GM18870 (cell line): ENCODE data around the gene GALNT16.

Experiments used
- ATAC-seq: cut with Tn5 transposase; IDR thresholded peaks from one replicate; pipeline ENCODE4 v1.9.1; 2021; ENCODE audit warnings: moderate library complexity; ENCODE audit not compliant: unreplicated experiment

GALNT16 gene

DNA sequence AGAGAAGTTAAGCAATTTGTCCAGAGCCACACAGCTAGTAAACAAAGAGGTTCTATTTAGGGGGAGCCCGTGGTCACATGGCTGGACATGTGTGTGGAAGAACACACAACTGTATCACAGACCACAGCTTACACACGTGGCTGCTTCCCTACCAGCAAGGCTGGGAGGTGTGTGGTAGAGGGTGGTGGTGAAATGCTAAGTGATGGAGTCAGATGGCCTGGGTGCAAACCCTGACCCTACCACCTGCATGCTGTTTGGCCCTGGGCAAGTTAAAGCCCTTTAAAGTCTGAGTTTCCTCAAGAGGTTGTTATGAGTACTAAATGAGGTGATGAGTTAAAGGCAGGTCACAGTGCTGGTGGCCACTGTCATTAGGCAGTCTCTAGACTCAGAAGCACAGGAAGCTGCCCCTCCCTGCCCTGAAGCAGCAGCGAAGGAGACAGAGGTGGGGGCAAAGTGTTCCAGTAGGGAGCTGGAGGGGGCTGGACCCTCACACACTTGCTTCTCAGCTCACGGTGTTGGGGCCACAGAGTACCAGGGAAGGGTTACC lies 73.9 kb downstream of the GALNT16 start:
- no peak for ATAC-seq

DNA sequence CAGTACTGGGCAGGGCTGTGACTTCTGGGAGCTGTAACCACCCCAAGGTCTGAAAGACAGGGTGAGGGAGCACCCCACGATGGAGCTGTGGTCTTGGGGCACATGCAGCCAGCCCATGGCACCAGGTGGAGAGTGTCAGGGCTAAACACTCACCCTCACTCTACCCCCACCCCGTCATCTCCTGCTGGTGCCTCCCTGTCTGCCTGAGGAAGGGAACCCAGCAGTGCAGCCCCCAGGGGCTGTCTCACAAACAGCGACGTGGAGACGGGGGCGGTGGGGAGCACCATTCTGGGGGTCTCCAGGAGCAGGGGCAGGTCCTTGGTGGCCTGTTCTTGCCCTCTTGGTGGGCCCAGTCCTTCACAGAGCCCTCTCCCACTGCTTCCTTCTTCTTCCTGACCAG lies 74.6 kb downstream of the GALNT16 start:
- ATAC-seq: no peak

DNA sequence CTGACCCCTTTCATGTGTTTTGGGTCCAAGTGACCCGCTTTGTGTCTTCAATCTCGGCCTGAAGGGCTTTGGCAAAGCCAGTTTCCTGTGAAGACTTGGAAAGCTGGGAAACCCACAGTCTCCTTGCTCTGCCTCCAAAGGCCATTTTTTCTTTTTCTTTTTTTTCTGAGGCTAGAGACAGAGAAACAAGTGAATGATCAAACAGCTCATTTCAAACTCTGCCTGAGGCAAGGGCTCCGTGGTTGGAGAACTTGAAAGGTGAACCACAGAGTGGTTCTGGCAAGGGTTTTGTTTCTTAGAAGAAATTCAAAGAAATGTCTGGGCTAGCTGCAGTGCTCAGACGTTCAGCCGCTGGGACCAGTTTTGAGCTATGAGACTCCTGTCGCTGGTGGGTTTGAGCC lies 75.4 kb downstream of the GALNT16 start:
- no peak for ATAC-seq

DNA sequence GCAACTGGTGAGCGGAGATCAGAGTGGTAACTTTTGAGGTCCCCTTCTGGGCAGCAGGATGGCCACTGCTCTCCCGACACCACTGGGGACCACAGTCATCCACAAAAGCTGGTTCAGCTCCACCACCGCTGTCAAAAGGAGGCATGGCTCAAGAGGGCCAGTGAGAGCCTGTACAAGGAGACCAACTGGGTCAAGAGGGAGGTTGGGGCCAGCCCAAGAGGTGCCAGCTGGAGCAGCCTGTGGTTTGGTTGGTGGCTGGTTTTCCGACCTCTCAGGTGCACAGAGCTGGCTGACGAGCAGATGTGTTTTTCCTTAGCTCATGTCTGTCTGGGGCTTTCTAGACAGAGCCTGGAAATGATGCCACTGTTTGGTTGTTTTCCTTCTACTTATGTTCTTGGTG lies 78.0 kb downstream of the GALNT16 start:
- no peak for ATAC-seq

DNA sequence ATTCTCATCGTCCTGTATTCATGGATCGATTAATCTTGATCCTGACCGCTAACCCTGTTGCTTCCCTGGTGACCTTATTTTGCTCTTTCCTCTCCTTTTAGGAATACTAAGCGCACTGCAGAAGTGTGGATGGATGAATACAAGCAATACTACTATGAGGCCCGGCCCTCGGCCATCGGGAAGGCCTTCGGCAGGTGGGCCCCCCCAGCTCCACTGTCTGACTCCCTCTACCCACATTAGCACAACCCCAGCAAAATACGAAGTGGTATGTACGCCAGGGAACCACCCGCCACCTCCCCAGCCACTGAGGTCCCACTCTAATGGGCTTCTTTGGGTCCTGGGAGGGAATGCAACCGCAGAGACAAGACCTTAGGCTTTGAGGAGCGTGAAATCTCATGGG lies 79.5 kb downstream of the GALNT16 start:
- no peak for ATAC-seq

DNA sequence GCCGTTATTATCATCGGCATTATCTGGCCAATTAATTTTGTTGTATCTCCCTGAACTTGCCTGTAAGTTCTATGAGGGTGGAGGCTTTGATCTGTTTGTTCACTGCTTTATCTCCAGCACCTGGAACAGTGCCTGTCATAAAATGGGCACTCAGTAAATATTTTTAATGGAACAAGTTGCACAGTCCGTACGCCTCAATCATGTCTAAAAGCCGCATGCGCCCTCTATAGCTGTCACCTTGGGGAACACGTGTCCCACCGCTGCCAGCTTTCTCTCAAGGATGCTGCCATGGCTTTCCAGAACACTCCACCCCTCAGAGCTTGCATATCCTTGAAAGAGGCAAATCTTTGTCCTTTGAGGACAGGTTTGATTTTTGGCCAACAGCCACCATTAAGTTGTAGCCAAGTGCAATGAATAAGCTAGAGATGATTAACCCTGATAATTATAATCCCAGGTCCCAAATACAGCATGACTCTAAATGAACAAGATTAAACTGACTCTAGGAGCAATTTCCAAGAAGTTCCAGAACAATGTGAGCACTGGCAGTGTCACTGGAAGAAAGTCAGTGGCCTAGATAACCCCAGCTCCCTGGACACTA lies 83.1 kb downstream of the GALNT16 start:
- ATAC-seq: no peak

DNA sequence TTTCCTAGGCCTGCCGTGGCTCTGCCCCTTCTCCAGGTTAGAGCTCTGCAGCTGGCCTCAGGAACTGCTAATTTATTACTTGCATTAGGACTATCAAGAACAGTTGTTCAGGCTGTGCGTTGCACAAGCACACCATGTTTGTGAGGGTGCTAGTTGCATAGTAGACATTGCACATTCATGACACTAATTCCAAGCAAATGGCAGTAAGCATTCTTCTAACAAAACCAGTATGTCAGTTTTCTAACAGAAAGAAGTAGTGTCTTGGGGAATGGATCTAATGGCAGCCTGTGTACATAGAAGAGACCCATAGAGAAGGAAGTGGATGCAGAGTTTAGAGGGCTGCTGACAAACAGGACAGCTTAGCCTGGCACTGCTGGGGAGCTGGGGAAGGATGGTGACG lies 84.2 kb downstream of the GALNT16 start:
- ATAC-seq: no peak

DNA sequence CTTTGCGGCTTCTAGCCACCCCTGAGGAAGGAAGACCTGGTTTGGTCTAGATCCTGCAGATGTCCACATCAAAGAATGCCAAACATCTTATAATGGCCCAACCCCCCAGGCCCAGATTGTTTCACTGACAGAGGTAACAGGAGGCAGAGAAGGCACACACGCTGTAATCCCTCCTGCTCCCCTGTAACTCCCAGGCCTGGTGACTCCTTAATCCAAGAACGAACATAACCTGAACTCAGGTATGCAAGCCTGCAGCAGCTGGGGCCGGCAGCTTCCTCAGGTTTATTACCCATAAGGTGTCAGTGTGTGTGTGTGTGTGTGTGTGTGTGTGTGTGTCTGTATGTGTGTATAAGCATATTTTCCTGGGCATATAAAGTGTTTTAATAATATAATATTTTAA lies 85.4 kb downstream of the GALNT16 start:
- ATAC-seq: no peak

DNA sequence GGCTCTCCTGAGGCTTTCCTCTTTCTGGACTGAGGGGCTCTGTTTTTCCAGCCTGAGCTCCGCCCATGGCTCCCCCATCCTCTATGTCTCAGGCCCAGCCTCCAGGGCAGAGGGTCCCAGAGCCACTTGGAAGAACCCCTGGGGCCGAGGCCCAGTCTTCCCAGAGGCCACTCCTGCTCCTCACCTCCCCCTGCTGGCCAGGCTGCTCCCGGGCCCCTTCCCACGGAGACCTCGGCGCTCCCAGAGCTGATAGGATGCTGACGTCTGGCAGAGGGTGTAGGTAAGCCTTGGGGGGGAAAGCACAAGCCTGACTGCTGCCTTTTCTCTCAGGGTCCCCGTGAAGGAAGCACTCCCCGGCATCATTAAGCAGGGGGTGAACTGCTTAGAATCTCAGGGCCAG lies 86.8 kb downstream of the GALNT16 start:
- no peak for ATAC-seq

DNA sequence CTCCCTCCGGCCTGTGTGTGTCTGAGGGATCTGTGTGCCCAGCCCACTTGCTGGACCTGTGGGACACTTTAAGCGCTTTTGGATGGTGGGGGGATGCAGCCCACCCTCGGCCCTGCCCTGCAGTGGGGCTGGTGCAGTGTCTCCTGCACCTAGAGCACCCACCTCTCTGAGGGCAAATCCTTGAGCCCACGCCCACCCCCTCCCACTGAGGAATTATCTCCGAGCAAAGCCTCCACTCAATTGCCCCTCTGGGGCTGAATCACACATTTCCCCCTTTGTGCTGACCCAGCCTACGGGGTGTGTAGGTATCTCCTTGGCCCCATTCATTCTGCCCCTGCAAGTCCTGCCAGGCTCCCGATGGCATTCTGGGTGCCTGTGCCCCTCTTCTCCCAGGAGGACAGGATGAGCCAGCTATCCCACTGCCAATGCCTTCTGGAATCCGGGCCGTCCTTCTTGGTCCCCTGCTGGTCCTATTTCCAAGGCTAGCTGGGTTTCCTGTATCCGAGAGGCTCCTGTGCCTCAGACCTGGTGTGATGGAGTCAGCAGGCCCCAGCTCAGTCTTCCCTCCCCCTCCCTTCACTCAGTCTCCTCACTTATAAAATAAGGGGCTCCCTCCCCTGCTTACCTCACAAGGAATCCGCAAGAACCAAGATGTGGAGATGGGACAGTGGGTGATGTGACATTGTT lies 89.3 kb downstream of the GALNT16 start:
- no peak for ATAC-seq

DNA sequence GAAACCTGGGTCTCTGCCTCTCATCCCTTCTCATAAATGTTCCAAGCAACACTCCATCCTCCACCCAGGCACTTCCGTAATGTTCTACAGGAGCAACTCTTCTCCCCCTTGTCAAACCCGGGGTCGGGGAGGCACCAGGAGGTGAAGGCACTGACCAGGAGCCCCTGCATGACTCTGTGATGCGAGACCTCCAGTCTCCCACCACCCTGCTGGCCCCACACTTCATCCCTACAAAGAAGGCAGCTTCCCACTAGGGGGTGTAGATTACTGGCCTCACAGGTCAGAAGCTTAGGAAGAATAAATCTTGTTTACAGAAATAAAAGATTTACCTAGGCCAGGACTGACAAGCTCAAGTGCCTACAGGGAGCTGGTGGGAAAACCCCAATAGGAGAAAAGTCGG lies 90.9 kb downstream of the GALNT16 start:
- ATAC-seq: no peak

DNA sequence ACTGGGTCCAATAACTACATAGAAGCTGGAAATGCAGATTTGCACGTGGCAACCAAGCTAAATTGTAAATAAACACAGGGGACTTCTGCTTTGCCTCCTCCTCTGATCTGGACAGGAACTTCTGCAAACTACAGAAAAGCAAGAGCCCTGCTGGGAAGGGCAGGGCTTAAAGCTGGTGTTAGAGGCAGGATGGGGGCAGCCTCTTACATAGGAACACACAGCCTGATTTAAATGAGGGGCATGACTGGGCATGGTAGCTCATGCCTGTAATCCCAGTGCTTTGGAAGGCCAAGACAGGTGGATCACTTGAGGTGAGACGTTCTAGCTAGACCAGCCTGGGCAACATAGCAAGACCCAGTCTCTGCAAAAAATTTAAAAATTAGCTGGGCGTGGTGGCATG lies 91.4 kb downstream of the GALNT16 start:
- ATAC-seq: no peak

DNA sequence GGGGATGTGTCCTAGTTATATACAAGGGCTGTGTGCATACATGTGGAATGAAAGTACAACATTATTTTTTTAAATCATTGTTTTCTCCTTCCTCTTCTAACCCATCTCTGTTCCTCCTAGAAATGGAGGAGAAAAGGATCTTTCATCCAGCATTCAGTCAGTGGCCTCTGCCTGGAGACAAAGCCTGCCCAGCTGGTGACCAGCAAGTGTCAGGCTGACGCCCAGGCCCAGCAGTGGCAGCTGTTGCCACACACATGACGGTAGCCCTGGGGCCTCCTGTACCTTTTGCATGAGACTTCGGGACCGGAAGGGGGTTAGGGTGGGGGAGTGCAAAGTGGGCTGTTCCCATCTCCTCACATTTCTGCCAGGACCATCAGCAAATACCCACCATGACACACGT lies 92.0 kb downstream of the GALNT16 start:
- no peak for ATAC-seq

DNA sequence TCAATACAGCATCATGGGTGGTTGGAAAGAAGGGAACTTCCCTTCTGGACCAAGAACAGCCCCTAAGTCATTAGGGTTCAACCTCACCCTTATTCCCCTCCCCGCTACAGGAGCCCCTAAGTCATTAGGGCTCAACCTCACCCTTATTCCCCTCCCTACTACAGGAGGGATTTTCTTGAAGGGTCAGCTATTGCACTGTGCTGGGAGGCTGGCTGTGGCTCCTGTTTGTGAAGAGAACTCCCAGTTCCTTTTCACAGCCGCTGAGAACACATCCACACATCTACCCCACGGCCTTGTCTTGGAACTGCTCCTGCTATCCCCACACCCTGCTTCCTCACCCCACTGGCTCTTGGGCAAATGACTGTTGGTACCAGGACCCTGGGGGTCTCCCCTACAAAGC lies 93.2 kb downstream of the GALNT16 start:
- ATAC-seq: no peak

DNA sequence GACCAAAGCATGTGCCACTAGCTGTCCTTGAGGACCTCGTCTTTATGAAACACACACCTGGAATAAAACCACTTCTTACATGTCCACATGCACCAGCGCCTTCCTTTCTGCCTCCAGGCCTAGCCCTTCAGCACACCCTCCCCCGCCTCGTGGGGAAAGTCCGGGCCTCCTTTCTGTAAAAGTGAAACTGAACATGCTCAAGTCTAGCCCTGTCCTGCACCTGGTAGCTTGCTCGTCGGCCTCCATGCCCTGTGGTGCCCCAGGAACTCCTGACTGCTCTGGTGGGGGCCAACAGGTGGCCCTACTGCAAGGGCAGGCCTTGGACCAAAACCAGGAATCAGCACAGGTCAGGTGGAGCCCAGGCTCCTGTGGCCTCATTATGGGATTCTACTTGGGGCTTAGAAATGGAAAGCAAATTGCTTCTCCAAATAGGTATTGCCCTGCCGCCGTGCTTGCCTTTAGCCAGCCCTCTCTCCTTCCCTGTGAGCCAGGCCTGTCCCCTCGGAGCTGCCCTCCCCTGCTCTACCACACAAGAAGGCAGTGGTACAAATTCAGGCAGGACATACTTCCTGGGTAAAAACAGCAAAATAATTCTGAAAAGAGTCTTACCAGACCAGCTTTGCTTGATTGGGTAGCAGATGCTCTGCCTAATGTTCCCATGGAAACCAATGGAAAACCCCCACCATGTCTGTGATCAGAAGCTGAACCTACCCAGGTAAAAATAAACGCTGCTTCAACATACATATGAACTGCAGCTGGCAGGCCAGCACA lies 94.6 kb downstream of the GALNT16 start:
- peak; percentile 82 for ATAC-seq

DNA sequence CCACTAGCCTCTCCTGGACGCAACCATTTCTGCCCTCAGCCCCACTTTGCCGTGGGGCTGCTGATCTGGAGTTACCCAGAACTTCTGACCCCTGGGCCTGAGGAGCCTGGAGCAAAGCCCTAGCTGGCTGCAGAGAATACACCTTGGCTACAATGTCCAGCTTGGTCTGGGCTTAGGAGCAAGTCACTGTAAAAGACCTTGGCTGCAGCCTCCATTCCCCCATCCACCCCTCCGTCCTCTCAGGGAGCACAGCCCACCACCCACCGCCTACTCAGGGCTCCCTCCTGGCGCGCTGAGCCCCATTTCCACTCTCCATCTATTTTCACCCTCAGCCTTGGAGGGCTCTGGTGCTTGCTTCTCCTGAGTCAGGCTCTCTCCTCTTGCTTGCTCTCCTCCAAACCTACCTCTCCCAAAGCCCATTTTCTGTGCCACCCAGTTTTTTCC lies 95.2 kb downstream of the GALNT16 start:
- ATAC-seq: no peak

DNA sequence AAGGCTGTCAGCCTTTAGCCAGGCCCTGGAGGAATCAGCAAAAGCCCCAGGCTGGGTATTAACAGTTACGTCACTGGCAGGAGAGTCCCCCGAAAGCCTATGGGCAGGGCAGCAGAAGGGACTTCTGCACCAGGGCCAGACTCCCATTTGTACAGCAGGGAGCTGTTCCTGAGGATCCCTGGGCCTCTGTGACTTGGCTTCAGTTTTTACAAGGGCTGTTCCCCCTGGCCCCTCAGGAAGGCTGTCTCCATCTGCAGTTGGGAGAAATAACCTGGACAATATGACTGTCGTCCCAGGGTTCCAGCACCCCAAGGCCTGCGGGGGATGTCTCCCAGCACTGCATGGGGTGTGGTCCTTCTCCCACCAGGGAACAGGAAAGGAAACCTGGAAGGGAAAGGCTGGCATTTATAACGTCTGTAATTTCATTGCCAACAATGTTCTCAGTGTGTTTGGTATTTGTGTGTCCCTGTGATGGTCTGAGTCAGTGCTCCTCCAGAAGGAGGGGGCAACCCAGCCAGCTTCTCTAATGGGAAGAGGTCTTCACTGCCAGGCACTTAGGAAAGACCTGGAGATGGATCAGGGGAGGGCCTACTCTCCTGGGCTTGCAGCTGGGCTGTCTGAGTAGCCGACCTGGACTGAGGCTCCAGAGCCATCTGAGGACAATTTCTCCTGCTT lies 95.8 kb downstream of the GALNT16 start:
- no peak for ATAC-seq

DNA sequence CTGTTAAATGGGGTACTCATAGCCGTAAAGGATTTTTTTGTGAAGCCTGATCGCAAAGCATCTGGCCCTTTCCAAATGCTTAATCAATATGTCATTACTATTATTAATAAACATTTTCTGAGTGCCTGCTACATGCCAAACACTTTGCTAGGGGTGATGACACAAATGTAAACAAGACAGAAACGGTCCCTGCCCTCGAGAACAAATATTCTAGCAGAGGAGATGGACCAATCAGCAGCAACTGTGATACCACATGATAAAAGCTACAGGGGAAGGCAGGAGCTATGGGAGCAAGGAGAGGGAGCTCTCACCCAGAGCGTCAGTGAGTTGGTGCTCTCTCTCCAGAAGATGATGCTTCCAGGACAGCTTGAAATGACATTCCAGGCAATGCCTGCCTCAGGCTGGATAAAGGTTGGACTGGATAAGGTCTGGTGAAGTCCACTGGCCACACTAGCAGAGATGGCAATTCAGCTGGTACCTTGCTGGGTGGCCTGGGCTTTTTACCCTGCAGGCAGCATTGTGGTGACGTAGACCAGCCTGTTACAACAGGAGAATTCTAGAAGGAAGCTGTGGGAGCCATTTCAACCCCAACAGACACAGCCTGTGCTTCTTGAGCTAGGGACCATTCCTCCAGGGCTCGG lies 97.1 kb downstream of the GALNT16 start:
- ATAC-seq: no peak

DNA sequence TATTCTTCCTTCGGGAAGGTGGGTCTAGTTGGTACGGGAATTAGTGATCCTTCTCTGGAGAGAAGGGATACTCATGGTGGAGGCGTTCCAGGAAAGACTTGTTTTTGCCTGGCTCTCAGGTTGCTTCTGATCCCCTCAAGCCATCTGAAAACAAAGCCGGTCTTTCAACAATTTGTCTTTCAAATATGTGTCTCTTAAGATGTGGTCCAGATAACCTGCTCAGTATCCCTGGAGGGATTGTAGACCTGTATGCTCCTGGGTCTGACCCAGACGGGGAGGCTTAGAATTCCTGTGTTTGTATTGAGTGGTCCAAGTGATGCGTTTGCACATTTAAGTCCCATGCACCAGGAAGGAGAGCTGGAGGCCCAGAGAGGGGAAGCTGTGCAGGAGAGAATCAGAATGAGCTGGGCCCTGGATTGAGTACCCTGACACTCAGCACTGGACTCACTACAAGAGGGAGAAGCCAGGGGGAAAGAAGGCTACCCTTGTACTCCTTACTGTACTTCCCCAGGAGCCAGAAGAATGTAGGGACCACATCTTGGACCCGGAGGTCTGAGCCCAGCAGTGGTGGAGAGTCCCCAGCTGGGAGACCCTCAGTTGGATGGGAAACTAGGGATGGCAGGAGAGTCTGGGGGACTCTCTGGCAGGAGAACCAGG lies 97.7 kb downstream of the GALNT16 start:
- ATAC-seq: no peak

DNA sequence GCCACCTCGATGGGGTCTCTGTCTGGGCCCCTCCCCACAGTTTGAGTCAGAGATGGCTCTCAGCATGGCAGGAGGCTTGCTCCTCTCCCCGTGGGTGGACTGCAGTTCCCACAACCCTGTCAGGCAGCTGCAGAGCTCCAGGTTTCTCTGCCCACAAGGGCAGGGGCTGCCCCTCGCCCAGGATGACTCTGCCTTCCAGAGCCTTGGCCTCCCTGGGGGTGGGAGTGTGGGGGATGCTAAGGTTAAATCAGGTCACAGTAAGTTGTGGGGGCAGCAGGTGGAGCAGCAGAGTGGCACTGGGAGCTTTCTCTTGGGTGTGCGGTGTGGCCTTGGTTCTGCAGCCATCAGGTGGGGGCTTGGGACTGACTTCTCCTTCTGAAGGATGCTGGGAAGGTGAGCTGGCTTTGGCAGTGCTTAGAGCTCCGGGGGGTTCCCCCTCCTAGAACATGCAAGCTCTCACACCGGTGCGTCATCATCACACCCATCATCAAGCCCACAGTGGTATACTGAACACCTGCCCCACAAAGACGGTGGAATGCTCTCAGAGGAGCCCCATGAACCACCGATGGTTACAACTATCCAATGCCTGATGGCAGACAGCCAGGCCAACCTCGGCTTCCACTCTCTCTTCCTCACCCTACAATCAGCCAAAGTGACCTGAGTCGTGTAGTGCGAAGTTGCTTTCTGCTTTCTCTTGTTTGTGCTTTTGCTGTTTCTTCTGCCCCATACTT lies 98.4 kb downstream of the GALNT16 start:
- ATAC-seq: no peak
